Stomach (tissue), 4 donors: Measurements from ENCODE around the gene TMPRSS5.

Experiments used
- CTCF ChIP-seq, 7 experiments: fragments of 450-650 bp in 4 of 7; fragments of 200-600 bp in 3 of 7; sonication (generic) in 3 of 7; IDR thresholded peaks; one replicate each; pipeline ENCODE4 v1.5.1; 2016 to 2019; ENCODE audit warnings: antibody characterized with exemption in 7 of 7, control low read depth in 2 of 7, mild to moderate bottlenecking in 1 of 7
- EP300 ChIP-seq: sonication (generic); formaldehyde crosslinking; IDR thresholded peaks from one replicate; pipeline ENCODE4 v1.6.1; 2017; ENCODE audit warnings: antibody characterized with exemption
- POLR2A ChIP-seq, 4 donors: fragments of 450-650 bp; IDR thresholded peaks; one replicate each; pipeline ENCODE4 v1.6.1; 2016; ENCODE audit warnings: antibody characterized with exemption in 4 of 4, control low read depth in 2 of 4, mild to moderate bottlenecking in 1 of 4, moderate library complexity in 1 of 4
- POLR2AphosphoS5 ChIP-seq, 3 donors: sonication (generic); formaldehyde crosslinking; IDR thresholded peaks; one replicate each; pipeline ENCODE4 v1.6.1; 2016; ENCODE audit warnings: antibody characterized with exemption in 3 of 3

- TF ChIP-seq CTCF (IDR thresholded peaks at IDR 0.05) (no peak), POLR2A (IDR thresholded peaks at IDR 0.05) (no peak), EP300 (no peak), POLR2AphosphoS5 (IDR thresholded peaks at IDR 0.05) (no peak)
Observed at GRCh38 chr11:113673550-113674396, 32.3 kb downstream of the TMPRSS5 start.
